Heart right ventricle (tissue), 16 donors: ENCODE results near the gene LMTK3. TPM values are rescaled to one million over a fixed set of nuclear protein-coding genes. Genes with fewer than 3 reads are reported as not detected.
A peak's percentile ranks its signal among the peaks of the same experiment; 100 is the strongest.

Experiments
- ATAC-seq, 8 donors: fragments of 200-7000 bp; cut with Tn5 transposase; one replicate each; pipeline ENCODE4 v1.9.1; 2020; ENCODE audit warnings: mild to moderate bottlenecking in 8 of 8, moderate library complexity in 8 of 8, moderate number of reproducible peaks in 1 of 8
- DNase-seq, 2 donors: peaks; one replicate each; pipeline ENCODE4 v3.0.0-alpha.2; 2020
- H3K27ac ChIP-seq, 10 donors: fragments of 200-600 bp; sonication (generic) in 2 of 10; one replicate each; pipeline versions ENCODE4 v1.5.0 to v1.8.0; 2020 to 2022; ENCODE audit warnings: mild to moderate bottlenecking in 3 of 10
- H3K27me3 ChIP-seq, 7 donors: fragments of 200-600 bp; one replicate each; pipeline ENCODE4 v1.8.0; 2021 to 2022; ENCODE audit warnings: mild to moderate bottlenecking in 2 of 7
- H3K36me3 ChIP-seq, 9 donors: fragments of 200-600 bp; sonication (generic) in 1 of 9; one replicate each; pipeline versions ENCODE4 v1.5.0 to v1.8.0; 2020 to 2022; ENCODE audit warnings: mild to moderate bottlenecking in 2 of 9
- H3K4me1 ChIP-seq, 9 donors: fragments of 200-600 bp; sonication (generic) in 1 of 9; one replicate each; pipeline versions ENCODE4 v1.5.0 to v1.8.0; 2020 to 2022; ENCODE audit warnings: mild to moderate bottlenecking in 4 of 9
- H3K4me3 ChIP-seq, 10 donors: fragments of 200-600 bp; sonication (generic) in 2 of 10; one replicate each; pipeline versions ENCODE4 v1.5.0 to v1.8.0; 2020 to 2022; ENCODE audit warnings: mild to moderate bottlenecking in 7 of 10, moderate library complexity in 2 of 10
- H3K9me3 ChIP-seq, 11 donors: fragments of 200-600 bp in 10 of 11; sonication (generic) in 2 of 11; one replicate each; pipeline versions ENCODE4 v1.5.0 to v1.8.0; 2013 to 2022; ENCODE audit warnings: mild to moderate bottlenecking in 2 of 11, control low read depth in 1 of 11, moderate library complexity in 1 of 11
- WGBS, 2 donors: extraction: QIAGEN DNeasy Blood & Tissue Kit; methylation state at CpG; one replicate each; pipeline ENCODE4 v1.1.7; 2013; ENCODE audit warnings: inconsistent platforms in 1 of 2; 5-methylcytosine and 5-hydroxymethylcytosine counted together
- intact Hi-C, 10 donors: fragments of 100-400 bp; cut with DNase I; formaldehyde crosslinking; loops; one replicate each; pipeline versions ENCODE4 v1.11.1 to v1.14.2; 2022
- polyA plus RNA-seq, 2 donors: library from polyadenylated mRNA; stranded (reverse); fragments of 200-250 nt; gene quantifications; one replicate each; pipeline ENCODE4 v1.2.3, GENCODE V29; 2013
- total RNA-seq, 10 donors: library from RNA; stranded (reverse); fragmentation: NEBNext Ultra II Directional in 3 of 10; extraction: Animal tissue kit (Norgen Biotek cat#: 25700) in 3 of 10; gene quantifications; one replicate each; pipeline versions ENCODE4 v1.2.1 to v1.2.4, GENCODE V29; 2021 to 2023
- TF ChIP-seq, protein P1 (sequence below), 9 donors: fragments of 200-600 bp; sonication (generic) in 2 of 9; IDR thresholded peaks; one replicate each; pipeline versions ENCODE4 v1.5.0 to v1.8.0; 2021 to 2022; ENCODE audit warnings: antibody characterized with exemption in 9 of 9, mild to moderate bottlenecking in 5 of 9, moderate library complexity in 1 of 9
- donor health status: Arrhythmogenic right ventricular cardiomyopathy.
- donor health status: ischemic (EF 13 %, LVEDD 7.1; RV severe dilation, severe dysfunction).
- donor health status: healthy with polysubstance abuse.
- donor health status: DM: no; HTN: yes; CAD: no.
- donor health status: DM: no; HTN: no; CAD: no.
- donor health status: ischemic (EF 25% LVEDD 6.9; RV normal size, moderate dysfunction).
- donor health status: ischemic (EF 25% LVEDD 5.7; RV mildly dilated, moderate dysfunction).
- donor health status: healthy.
- donor health status: DM: yes; HTN: yes; CAD: no.
- donor health status: Ischemic cardiomyopathy.
- donor health status: ischemic (EF 35%, LVEDD 5.7; RV mildly dilated, moderate dysfunction).
- donor health status: nonischemic (EF 11% LVEDD 7.7; RV severe dilation, severe dysfunction).
- donor health status: DM: yes; HTN: yes; CAD: no.
- donor health status: PGD.
- donor health status: ischemic (EF 29% LVEDD 5.4; RV normal size, mild dysfunction).
- donor health status: nonischemic (EF 23%, LVEDD 6.1; RV moderate dilation, normal function).

Gene LMTK3
- total and polyA plus RNA-seq, 12 donors, result 0.12 to 1.5 (median 0.88) TPM

DNA sequence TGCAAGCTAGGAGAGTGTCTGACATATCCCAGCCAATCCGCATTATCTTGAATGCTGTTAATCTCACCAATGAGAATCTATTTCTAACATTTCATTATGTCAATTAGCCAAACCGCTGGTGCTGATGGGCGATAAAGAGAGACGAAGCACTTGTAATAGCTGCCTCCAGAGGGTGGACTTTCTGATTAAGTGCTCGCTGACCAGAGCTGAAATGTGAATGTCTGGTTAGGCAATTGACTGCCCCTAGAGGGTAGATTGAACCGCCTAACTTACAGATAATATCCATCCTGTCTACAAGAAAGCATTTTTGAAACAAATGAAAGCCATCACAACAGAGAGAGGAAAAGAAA lies 66.4 kb downstream of the LMTK3 start:
- ATAC-seq (peak; percentile 62 to 86 (median 75)), DNase-seq (peak in 1 of 2 donors; percentile 47)
- TF ChIP-seq, protein P1, sequence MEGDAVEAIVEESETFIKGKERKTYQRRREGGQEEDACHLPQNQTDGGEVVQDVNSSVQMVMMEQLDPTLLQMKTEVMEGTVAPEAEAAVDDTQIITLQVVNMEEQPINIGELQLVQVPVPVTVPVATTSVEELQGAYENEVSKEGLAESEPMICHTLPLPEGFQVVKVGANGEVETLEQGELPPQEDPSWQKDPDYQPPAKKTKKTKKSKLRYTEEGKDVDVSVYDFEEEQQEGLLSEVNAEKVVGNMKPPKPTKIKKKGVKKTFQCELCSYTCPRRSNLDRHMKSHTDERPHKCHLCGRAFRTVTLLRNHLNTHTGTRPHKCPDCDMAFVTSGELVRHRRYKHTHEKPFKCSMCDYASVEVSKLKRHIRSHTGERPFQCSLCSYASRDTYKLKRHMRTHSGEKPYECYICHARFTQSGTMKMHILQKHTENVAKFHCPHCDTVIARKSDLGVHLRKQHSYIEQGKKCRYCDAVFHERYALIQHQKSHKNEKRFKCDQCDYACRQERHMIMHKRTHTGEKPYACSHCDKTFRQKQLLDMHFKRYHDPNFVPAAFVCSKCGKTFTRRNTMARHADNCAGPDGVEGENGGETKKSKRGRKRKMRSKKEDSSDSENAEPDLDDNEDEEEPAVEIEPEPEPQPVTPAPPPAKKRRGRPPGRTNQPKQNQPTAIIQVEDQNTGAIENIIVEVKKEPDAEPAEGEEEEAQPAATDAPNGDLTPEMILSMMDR (IDR thresholded peaks at IDR 0.05), result peak; percentile 11 to 70 (median 43)
- Histone ChIP-seq H3K36me3 (peaks cover 0 to 33% (median 17%) of the 10 kb centered on the region in 9 donors), H3K4me3 (peak overlapping the region; percentile 78 to 99 (median 90)), H3K9me3 (no peaks in the 10 kb centered on the region), H3K27me3 (peaks cover 0 to 40% (median 27%) of the 10 kb centered on the region in 7 donors), H3K27ac (peak overlapping the region; percentile 79 to 94 (median 90)), H3K4me1 (peaks cover 4 to 32% (median 24%) of the 10 kb centered on the region in 9 donors)
- intact Hi-C loops, result loop anchor here in 1 of 10 donors (2.0 kb wide), 1 partner anchor 54 kb away; the partner anchor contains the start of gene KDELR1
- WGBS, 2 donors, result 3 to 5% methylated on average over 6 of the region's 6 CpGs

DNA sequence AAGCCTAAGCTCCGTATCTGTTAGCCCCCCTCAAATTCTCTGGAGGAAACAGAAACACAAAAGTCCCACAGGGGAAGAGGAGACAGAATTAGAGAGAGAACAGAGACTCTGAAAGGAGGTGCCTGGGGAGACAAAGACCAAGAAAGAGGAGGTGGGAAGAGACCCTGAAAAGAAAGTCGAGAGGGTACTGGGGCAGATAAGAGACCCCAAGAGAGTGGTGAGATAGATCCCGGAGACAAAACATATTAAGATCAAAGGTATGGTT lies 66.8 kb downstream of the LMTK3 start:
- H3K27ac ChIP-seq, result peak overlapping the region in 9 of 10 donors; percentile 79 to 94 (median 92)
- peaks cover 4 to 32% (median 24%) of the 10 kb centered on the region in 9 donors for H3K4me1 ChIP-seq
- H3K4me3 ChIP-seq, result peak overlapping the region; percentile 78 to 99 (median 90)
- peaks cover 0 to 40% (median 30%) of the 10 kb centered on the region in 7 donors for H3K27me3 ChIP-seq
- no peak for DNase-seq
- peak in 1 of 8 donors; percentile 1 for ATAC-seq
- intact Hi-C loops, result loop anchor here in 1 of 10 donors (2.0 kb wide), 1 partner anchor 54 kb away; the partner anchor contains the start of gene KDELR1
- H3K9me3 ChIP-seq, result no peaks in the 10 kb centered on the region
- peaks cover 0 to 30% (median 14%) of the 10 kb centered on the region in 9 donors for H3K36me3 ChIP-seq
- TF ChIP-seq, protein P1 (IDR thresholded peaks at IDR 0.05), result no peak
- 20 to 22% methylated on average over 3 of the region's 3 CpGs for WGBS, 2 donors

DNA sequence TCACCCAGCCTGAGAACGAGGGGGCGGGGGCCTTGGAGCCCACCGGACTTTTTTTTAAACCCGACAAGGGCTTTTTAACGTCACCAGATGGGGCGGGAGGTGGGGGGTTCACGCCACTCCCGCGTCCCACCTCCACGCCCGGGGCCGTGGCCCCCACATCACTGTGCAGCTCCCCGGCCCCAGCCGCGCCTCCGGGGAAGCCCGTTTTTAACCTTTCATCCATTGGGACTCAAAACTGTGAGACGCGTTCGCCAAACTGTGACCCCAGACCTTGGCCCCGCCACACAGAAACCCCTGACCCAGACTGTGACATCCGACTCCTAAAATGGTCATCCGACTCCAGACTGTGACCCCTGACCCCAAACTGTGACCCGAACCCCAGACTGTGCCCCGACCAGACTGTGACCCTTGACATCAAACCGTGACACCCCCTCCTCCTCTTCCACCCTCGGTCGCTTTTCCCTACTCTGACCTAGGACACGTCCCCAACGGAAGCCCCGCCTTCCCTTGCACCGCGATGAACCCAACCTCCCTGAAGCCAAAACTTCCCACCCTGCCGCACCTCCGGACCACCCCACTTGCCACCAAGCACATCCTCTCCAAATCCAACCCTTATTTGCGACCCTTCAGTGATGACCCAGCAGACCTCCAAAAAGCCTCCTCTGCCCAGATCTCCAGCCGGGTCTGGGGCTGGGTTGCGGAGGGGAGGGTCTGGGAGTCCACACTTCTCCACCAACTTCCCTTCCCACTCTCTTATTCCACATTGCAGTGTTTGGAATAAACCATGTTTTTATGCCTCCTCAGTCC lies 67.3 kb downstream of the LMTK3 start:
- WGBS, 2 donors, result 15 to 25% methylated on average over 38 of the region's 38 CpGs
- Histone ChIP-seq H3K4me3 (peak overlapping the region; percentile 78 to 99 (median 90)), H3K36me3 (peaks cover 0 to 24% (median 12%) of the 10 kb centered on the region in 9 donors), H3K27me3 (peaks cover 0 to 40% (median 32%) of the 10 kb centered on the region in 7 donors), H3K27ac (peak overlapping the region in 6 of 10 donors; percentile 79 to 94 (median 92)), H3K4me1 (peaks cover 4 to 32% (median 24%) of the 10 kb centered on the region in 9 donors), H3K9me3 (no peaks in the 10 kb centered on the region)
- intact Hi-C loops, result loop anchor here in 1 of 10 donors (2.0 kb wide), 1 partner anchor 54 kb away; the partner anchor contains the start of gene KDELR1
- TF ChIP-seq, protein P1 (IDR thresholded peaks at IDR 0.05), result no peak
- ATAC-seq (peak in 1 of 8 donors; percentile 6), DNase-seq (no peak)

DNA sequence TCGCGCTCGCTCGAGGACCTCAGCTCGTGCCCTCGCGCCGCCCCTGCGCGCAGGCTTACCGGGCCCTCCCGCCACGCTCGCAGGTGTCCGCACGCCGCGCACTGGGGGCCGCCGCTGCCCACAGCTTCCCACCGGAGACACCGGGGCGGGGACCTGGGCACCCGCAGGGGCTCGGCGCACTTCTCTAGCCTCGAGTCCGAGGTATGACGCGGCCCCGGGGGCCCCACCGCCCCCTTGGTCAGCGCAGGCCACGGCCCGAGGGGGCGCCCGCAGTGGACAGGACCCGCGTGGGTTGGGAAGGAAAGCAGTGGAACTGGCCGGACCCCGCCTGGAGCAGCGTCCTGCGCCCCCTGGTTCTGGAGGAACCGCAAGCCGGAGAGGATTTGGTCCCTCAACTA lies 67.9 kb downstream of the LMTK3 start:
- Histone ChIP-seq H3K36me3 (peaks cover 0 to 20% (median 9%) of the 10 kb centered on the region in 9 donors), H3K27me3 (peaks cover 0 to 40% (median 32%) of the 10 kb centered on the region in 7 donors), H3K9me3 (no peaks in the 10 kb centered on the region), H3K27ac (no peak overlapping the region), H3K4me3 (peak overlapping the region in 8 of 10 donors; percentile 78 to 98 (median 90)), H3K4me1 (peaks cover 4 to 32% (median 24%) of the 10 kb centered on the region in 9 donors)
- TF ChIP-seq, protein P1 (IDR thresholded peaks at IDR 0.05), result peak in 1 of 9 donors; percentile 10
- ATAC-seq (no peak), DNase-seq (no peak)
- 22 to 37% methylated on average over 39 to 45 of the region's 45 CpGs for WGBS, 2 donors
- intact Hi-C loops, result loop anchor here in 1 of 10 donors (2.0 kb wide), 1 partner anchor 53 kb away; the partner anchor contains the start of gene KDELR1
